Raji (cell line): Measurements from ENCODE around the gene BRD8.

Source experiments
- POLR2A ChIP-seq: IDR thresholded peaks from 2 replicates; pipeline ENCODE4 v1.6.1; 2011; ENCODE audit warnings: low read depth, low read length, control low read depth; ENCODE audit not compliant: insufficient read depth

The BRD8 gene, protein sequence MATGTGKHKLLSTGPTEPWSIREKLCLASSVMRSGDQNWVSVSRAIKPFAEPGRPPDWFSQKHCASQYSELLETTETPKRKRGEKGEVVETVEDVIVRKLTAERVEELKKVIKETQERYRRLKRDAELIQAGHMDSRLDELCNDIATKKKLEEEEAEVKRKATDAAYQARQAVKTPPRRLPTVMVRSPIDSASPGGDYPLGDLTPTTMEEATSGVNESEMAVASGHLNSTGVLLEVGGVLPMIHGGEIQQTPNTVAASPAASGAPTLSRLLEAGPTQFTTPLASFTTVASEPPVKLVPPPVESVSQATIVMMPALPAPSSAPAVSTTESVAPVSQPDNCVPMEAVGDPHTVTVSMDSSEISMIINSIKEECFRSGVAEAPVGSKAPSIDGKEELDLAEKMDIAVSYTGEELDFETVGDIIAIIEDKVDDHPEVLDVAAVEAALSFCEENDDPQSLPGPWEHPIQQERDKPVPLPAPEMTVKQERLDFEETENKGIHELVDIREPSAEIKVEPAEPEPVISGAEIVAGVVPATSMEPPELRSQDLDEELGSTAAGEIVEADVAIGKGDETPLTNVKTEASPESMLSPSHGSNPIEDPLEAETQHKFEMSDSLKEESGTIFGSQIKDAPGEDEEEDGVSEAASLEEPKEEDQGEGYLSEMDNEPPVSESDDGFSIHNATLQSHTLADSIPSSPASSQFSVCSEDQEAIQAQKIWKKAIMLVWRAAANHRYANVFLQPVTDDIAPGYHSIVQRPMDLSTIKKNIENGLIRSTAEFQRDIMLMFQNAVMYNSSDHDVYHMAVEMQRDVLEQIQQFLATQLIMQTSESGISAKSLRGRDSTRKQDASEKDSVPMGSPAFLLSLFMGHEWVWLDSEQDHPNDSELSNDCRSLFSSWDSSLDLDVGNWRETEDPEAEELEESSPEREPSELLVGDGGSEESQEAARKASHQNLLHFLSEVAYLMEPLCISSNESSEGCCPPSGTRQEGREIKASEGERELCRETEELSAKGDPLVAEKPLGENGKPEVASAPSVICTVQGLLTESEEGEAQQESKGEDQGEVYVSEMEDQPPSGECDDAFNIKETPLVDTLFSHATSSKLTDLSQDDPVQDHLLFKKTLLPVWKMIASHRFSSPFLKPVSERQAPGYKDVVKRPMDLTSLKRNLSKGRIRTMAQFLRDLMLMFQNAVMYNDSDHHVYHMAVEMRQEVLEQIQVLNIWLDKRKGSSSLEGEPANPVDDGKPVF

DNA sequence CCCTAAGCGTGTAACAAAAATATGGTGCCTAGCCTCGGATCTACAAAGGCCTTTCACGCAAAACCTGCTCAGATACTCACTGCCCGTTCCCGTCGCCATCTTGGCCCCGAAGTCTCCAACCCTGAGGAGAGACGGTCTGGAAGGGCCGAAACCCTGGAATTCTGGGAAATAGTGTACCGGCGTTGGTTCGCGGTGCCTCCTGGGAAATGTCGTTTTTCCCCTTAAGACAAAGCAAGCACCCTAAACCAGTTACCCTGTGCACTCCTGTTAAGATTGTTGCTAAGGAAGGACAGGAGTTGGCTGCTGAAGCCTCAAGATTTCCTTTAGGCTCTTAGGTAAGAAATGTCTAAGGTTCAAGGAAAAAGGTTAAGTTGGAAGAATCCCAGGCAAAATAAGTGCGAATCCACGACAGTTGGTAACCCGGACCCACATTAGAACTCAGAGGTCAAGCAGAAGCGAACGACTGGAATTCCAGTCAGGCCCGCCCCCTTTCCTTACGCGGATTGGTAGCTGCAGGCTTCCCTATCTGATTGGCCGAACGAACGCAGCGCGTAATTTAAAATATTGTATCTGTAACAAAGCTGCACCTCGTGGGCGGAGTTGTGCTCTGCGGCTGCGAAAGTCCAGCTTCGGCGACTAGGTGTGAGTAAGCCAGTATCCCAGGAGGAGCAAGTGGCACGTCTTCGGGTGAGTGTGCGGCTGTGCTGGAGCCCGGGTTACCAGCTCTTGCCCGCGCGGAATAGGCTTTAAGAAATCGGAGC lies at the start of gene BRD8, which contains the start of gene KIF20A:
Gene BRD8, minus strand, starts transcription at position 115 of the 761 bp plus-strand sequence. Its CDS starts 16 bp downstream, at position 99.
Gene KIF20A, plus strand, starts transcription at position 597 of the 761 bp plus-strand sequence. CDS start 569 bp downstream, outside the sequence.
- TF ChIP-seq POLR2A, result peak; percentile 78

DNA sequence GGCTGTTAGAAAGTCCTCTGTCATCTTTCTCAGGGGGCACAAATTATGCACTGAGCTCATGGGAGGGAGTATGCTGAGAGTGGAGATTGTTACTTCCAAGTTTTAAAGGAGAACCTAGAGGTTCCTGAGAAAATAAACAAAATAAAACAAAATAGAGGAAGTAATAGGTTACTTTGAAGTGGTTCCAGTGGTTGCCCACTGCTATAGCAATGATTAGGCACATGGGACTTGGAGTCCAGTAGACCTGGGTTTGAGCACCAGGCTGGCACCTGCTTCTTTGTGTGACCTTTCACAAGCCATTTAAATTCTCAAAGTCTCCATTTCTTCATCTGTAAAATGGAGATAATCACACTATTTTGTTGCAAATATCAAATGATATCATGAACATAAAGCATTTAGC lies 48.5 kb upstream of the BRD8 start:
- TF ChIP-seq POLR2A, result no peak

DNA sequence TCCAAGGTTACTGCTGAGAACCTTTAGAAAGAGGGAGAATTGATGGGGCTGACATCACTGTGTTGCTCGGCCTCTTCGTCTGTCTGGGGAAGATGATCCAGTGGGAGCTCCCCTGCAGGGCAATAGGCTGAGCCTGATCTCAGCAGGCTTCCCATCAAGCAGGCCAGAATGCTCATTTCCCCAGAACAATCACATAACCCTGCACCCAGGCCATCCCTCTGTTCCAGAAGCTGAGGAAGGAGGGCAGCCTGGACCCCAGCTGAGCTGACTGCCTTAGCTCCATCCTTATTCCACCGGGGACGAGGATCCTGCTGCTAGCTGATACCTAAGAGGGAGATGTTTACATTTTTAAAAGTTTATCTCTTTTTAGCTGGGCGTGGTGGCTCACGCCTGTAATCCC lies 46.3 kb upstream of the BRD8 start:
- TF ChIP-seq POLR2A, result no peak

DNA sequence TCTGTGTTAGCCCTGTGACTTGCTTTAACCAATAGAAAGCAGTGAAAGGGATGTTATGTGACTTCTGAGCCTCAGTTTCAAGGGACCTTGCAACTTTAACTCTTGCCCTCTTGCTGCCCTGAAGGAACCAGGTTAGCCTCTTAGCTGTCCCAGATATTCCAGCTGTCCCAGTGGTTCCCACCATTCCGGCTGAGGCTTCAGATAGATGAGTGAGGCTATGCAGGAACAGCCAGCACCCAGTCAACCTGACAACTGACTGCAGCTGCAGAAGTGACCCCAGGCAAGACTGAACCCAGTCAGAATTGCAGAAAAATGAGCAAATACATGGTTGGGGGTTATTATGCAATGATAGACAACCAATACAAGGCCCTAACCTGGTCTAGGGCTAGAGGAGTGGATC lies 45.1 kb upstream of the BRD8 start:
- TF ChIP-seq POLR2A, result no peak

DNA sequence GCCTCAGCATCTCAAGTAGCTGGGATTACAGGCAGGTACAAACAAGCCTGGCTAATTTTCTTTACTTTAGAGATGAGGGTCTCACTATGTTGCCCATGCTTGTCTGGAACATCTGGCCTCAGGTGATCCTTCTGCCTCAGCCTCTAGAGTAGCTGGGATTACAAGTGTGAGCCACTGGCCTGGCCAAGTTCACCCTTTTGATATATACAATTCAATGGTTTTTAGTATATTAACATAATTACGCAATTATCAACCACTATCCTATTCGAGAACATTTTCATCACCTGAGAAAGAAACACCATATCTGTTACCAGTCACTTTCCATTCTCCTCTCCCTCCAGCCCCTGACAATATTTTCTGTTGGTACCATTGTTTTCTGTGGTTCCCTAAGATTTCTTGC lies 38.4 kb upstream of the BRD8 start:
- TF ChIP-seq POLR2A, result no peak

DNA sequence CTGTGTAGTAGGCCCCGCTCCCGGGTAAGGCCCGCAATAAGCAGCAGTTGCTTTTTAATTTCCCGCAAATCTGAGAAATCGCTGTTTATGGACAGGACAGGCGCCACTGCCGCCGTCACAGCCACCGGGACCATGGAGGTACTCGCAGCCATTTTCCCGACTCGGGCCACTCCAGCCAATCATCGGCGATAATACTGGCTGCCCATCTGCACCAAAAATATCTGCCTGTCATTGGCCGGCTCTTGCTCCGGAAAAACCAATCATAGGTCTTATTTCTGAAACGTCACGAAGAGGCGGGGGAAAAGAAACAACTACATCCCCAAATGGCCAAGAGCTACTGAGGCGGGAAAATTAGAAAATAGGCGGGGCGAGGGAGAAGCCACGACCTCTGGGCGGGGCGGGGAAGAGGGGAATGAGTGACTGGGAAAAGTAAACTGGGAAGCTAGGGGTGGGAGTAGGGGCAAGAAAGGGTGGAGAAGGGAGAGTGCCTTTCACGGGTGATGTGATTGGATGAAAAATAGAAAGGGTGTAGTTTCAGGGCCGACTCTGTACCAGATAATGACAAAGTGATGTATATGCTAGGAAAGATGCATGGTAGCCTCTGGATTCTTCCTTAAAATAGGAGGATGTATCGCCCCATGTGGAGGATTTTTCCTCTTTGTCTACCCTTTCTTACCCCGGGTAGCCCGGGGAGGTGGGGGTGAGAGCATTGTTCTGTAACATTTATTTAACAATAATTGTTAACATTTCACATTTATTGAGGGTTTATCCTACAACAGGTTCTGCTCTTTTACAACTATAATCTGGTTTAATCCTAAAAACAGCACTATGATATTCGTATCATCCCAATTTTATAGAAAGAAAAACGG lies 35.0 kb upstream of the BRD8 start, which contains the start of gene CDC23:
Gene CDC23, minus strand, starts transcription at position 163 of the 869 bp plus-strand sequence. Its CDS starts 11 bp downstream, at position 152.
- TF ChIP-seq POLR2A, result peak; percentile 73

DNA sequence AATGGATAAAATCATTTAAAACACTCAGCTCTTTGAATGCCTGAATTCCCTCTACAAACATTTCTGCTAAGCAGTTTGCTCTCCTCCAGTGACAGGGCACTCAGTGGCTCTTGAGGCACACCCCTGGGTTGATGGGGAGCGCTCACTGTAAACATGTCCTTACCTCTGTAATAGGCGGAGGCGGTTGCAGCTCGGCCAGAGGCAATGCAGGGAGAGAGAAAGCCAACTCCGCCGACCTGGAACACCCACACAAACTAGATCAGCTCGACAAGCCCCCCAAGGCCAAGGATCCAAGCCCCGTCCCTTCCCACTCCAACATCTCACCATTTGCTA lies 34.4 kb upstream of the BRD8 start:
- no peak for TF ChIP-seq POLR2A

DNA sequence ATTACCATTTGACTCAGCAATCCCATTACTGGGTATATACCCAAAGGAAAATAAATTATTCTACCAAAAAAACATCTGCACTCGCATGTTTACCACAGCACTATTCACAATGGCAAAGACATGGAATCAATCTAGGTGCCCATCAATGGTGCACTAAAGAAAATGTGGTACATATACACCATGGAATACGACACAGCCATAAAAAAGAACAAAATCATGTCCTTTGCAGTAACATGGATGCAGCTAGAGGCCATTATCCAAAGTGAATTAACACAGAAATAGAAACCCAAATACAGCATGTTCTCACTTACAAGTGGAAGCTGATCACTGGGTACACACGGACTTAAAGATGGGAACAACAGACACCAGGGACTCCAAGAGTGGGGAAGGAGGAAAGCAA lies 32.6 kb upstream of the BRD8 start:
- no peak for TF ChIP-seq POLR2A

DNA sequence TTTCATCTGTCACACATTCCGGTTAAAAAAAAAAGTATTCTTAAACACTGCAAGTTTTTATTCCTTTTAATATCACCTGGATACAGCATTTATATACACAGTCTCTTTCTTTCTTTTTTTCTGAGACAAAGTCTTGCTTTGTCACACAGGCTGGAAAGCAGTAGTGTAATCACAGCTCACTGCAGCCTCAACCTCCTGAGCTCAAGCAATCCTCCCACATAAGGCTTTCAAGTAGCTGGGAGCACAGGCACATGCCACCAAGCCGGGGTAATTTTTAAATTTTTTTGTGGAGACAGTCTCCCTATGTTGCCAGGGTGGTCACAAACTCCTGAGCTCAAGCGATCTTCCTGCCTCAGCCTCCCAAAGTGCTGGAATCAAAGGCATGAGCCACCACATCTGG lies 14.4 kb upstream of the BRD8 start:
- TF ChIP-seq POLR2A, result no peak

DNA sequence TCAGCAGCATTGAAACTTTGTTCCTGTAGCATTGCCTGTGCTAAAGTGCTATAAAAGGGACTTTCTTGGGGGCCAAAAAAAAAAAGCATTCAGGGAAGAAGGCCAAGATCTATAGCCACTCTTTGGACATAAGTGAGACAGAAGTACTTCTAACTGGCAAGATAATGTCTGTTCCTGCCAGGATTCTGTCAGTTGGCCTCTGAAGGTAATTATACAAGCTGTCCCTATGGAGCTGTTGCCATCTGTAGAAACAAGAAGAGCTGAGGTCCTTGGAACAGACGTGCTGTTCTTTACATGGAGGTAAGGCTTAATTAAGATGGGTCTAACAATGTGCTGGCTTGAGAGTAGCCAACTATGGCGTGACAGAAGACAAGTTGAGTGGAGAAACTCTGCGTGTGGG lies 10.2 kb upstream of the BRD8 start:
- no peak for TF ChIP-seq POLR2A

DNA sequence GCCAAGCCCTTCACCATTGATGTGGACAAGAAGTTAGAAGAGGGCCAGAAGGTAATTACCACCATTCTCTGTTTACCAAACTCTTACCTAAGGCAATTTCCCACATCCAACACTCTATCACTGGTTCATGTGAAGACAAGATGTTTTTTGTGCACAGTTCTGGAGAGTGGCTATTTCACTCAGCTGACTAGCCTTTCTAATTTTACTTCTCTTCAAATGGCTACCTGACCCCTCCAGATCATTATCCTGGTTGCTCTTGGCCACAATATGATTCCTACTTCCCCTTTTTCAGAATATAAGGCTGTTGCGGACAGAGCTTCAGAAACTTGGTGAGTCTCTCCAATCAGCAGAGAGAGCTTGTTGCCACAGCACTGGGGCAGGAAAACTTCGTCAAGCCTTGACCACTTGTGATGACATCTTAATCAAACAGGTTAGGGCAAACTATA lies 7.6 kb upstream of the BRD8 start:
- no peak for TF ChIP-seq POLR2A

DNA sequence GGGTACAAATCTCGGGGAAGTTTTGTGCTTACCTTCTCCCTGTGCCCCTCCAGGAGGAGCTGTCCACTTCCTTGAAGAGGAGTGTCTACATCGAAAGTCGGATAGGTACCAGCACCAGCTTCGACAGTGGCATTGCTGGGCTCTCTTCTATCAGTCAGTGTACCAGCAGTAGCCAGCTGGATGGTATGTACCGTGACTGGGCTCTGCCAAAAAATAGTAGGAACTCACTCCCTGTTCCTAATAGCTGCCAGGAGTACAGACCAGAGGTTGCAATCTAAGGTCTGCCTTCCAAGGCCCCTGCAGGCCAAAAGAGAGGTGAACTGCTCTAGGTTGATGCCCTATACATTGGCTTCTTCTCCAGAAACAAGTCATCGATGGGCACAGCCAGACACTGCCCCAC lies 4.4 kb upstream of the BRD8 start:
- TF ChIP-seq POLR2A, result no peak

DNA sequence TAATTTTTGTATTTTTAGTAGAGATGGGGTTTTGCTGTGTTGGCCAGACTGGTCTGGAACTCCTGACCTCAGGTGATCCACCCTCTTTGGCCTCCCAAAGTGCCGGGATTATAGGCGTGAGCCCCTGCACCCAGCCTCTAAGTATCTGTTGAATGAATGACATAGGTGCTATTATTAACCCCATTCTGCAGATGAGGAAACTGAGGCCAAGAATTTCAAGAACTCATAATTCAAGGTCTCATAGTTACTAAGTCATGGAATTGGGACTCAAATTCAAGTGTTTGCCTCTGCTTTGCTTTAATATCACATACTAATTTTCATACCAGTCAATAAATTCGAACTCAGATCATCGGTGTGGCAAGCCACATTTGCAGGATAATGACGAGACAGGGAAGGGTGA lies 2.4 kb upstream of the BRD8 start:
- TF ChIP-seq POLR2A, result no peak
